Kidney epithelial cell (primary cell): ENCODE results near the gene MRNIP. TPM values are rescaled to one million over a fixed set of nuclear protein-coding genes. Genes with fewer than 3 reads are reported as not detected.

Source experiments
- DNase-seq: peaks from one replicate; pipeline ENCODE4 v3.0.0-alpha.2; 2010; ENCODE audit warnings: low read depth
- H3K27me3 ChIP-seq: 2 replicates; pipeline ENCODE4 v1.6.0; 2011; ENCODE audit warnings: low read length; ENCODE audit not compliant: control insufficient read depth, insufficient read depth
- H3K36me3 ChIP-seq: 2 replicates; pipeline ENCODE4 v1.5.1; 2011; ENCODE audit warnings: low read length; ENCODE audit not compliant: control insufficient read depth, insufficient read depth
- H3K4me3 ChIP-seq: 2 replicates; pipeline ENCODE4 v1.5.1; 2011; ENCODE audit warnings: low read depth, mild to moderate bottlenecking, control low read depth, low read length
- total RNA-seq: library from RNA; depleted of rRNA; stranded (reverse); fragments of >200 nt; gene quantifications from 2 replicates; pipeline ENCODE4 v1.2.3, GENCODE V29; 2015
- TF ChIP-seq, protein P1 (sequence below): IDR thresholded peaks from 2 replicates; pipeline ENCODE4 v1.5.1; 2011; ENCODE audit warnings: mild to moderate bottlenecking, moderate library complexity, low read length, control low read depth, inconsistent platforms; ENCODE audit not compliant: insufficient read depth, poor library complexity, severe bottlenecking

Gene MRNIP
- total RNA-seq, 1 donor from 2014 or later, result 25.7 TPM

DNA sequence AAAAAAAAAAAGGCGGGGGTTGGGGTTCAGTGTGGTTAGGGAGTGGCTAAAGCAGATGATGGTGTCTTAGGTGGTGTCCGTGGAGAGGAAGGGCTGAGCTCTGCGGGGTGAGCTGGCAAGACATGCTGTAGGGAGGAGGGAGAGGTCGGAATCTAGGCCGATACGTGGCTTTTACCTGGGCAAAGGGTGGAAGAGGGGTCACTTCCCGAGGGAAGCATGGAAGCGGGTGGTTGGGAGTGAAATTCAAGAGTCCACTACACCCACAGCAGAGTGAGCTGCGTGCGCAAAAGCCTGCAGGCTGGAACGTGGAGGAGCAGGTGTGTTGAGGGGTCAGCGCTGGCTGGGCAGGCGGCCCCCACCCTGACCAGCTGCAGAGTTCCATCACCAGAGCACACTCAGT, 31.3 kb upstream of the MRNIP start:
- TF ChIP-seq, protein P1, sequence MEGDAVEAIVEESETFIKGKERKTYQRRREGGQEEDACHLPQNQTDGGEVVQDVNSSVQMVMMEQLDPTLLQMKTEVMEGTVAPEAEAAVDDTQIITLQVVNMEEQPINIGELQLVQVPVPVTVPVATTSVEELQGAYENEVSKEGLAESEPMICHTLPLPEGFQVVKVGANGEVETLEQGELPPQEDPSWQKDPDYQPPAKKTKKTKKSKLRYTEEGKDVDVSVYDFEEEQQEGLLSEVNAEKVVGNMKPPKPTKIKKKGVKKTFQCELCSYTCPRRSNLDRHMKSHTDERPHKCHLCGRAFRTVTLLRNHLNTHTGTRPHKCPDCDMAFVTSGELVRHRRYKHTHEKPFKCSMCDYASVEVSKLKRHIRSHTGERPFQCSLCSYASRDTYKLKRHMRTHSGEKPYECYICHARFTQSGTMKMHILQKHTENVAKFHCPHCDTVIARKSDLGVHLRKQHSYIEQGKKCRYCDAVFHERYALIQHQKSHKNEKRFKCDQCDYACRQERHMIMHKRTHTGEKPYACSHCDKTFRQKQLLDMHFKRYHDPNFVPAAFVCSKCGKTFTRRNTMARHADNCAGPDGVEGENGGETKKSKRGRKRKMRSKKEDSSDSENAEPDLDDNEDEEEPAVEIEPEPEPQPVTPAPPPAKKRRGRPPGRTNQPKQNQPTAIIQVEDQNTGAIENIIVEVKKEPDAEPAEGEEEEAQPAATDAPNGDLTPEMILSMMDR, result no peak
- Histone ChIP-seq H3K4me3 (no peak overlapping the region), H3K36me3 (peaks cover 5% of the 10 kb centered on the region), H3K27me3 (no peaks in the 10 kb centered on the region)
- no peak for DNase-seq

- Histone ChIP-seq H3K36me3 (peaks cover 6% of the 10 kb centered on the region), H3K27me3 (no peaks in the 10 kb centered on the region), H3K4me3 (no peak overlapping the region)
- no peak for DNase-seq
- TF ChIP-seq, protein P1, result no peak
Measured at GRCh38 chr5:179887802-179888201, 29.2 kb upstream of the MRNIP start.

DNA sequence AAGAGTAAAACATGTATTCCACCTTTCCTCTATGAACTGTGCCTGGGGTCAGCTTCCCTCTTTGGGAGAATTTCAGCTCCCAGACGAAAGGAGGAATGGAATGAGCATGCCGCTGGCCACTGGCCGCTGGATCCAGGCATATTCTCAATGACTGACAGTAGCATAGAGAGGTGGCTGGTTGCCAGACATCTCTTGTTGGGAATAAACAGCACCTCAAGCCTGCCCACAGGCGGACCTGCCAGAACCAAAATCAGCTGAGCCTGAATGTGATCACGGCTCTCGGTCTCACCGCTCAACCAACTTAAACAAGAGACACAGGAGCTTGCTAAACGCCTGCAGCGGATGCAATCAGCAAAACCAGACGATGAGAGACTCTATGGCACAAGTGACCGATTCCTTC, 28.5 kb upstream of the MRNIP start:
- H3K27me3 ChIP-seq, result no peaks in the 10 kb centered on the region
- no peak for DNase-seq
- TF ChIP-seq, protein P1, result no peak
- peaks cover 6% of the 10 kb centered on the region for H3K36me3 ChIP-seq
- H3K4me3 ChIP-seq, result no peak overlapping the region

GRCh38 chr5:179886190-179886911, 27.7 kb upstream of the MRNIP start:
- DNase-seq, result no peak
- Histone ChIP-seq H3K27me3 (no peaks in the 10 kb centered on the region), H3K4me3 (no peak overlapping the region), H3K36me3 (peaks cover 6% of the 10 kb centered on the region)
- TF ChIP-seq, protein P1, result no peak

GRCh38 chr5:179885491-179886090, 27.0 kb upstream of the MRNIP start:
- no peak overlapping the region for H3K4me3 ChIP-seq
- no peak for DNase-seq
- H3K27me3 ChIP-seq, result no peaks in the 10 kb centered on the region
- TF ChIP-seq, protein P1, result no peak
- H3K36me3 ChIP-seq, result peaks cover 6% of the 10 kb centered on the region

DNA sequence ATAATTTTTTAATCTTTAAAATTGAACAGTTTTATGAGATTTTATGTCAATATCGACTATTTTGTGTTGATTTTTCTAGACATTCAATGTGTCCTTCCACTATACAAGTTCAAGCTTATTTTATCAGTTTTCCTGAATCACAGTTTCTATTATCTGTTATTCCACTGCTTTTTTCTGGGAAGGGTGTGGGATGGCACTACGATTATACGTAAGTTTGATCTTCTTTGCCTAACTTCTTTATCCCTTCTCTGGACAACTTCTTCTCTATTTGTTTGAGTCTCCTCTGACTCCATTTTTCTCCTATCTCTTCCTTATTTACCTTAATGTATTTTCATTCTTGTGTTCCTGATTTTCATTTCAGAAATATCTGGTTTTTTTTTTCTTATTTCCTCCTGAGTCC, 24.5 kb upstream of the MRNIP start:
- no peak for DNase-seq
- H3K27me3 ChIP-seq, result no peaks in the 10 kb centered on the region
- no peak overlapping the region for H3K4me3 ChIP-seq
- peaks cover 4% of the 10 kb centered on the region for H3K36me3 ChIP-seq
- TF ChIP-seq, protein P1, result no peak
